Endothelial cell of coronary artery (primary cell): ENCODE results near the gene MS4A12. TPM values are rescaled to one million over a fixed set of nuclear protein-coding genes. Genes with fewer than 3 reads are reported as not detected.

Experiments
- total RNA-seq: library from RNA; depleted of rRNA; stranded (reverse); fragments of >200 nt; gene quantifications from 2 replicates; pipeline ENCODE4 v1.2.3, GENCODE V29; 2014

MS4A12 gene
- not detected in 2 replicates for total RNA-seq

GRCh38 chr11:60492488-60493009 is at the start of gene MS4A12:
Gene MS4A12, plus strand, starts transcription at chr11:60492778. Its CDS starts 4,541 bp downstream, at chr11:60497319.

GRCh38 chr11:60455531-60456042 is 37.0 kb upstream of the MS4A12 start, which contains the start of gene MS4A1:
Gene MS4A1, plus strand, starts transcription at chr11:60455847. Its CDS starts 6,528 bp downstream, at chr11:60462375.

DNA sequence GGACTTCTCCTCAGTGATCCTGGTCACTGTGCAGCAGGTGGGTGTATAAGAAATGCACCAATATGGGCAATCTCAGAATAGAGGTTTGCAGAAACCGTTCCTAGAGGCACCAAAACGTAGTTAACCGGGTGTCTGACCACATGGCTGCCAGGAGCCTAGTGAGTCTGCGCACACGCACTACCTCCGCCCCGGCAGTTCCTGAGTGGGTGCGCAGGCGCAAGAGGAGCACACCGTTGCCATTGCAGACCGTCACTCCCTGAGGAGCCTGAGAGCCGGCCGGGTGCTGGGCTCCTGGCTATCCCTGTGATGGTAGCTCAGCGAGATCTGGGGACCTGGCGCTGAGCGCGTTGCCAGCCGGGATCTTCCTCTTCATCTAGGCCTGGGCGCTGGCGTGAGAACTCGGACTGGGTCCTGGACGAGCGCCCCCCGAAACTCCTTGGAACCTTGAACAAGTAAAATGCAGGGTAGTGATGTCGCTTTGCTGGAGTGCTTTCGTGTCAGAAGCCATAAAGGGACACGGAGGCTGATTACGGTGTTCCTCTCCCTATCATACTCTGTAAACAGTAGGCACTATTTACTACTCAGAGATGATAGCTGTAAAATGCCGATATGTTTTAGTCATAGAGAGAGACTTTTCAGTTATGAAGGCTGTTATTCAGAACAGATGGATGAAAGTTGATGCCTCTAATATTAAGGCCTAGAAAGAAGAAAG is 22.7 kb downstream of the MS4A12 start, which contains the start of gene MS4A13:
Gene MS4A13 (plus strand): TSS at position 249 of the 712 bp plus-strand sequence. CDS start 2,692 bp downstream, outside the sequence.

Other genes starting within 250 kb of the MS4A12 start
- not detected in 2 replicates for gene MS4A4E, start 249.6 kb upstream of the MS4A12 start, total RNA-seq
- not detected in 2 replicates for gene MS4A4A, start 212.1 kb upstream of the MS4A12 start, total RNA-seq
- gene MS4A6E, start 165.5 kb upstream of the MS4A12 start, total RNA-seq = not detected in 2 replicates
- gene MS4A7, start 114.2 kb upstream of the MS4A12 start, total RNA-seq = not detected in 2 replicates
- gene MS4A14, start 96.3 kb upstream of the MS4A12 start, total RNA-seq = not detected in 2 replicates
- not detected in 2 replicates for gene MS4A5, start 63.2 kb upstream of the MS4A12 start, total RNA-seq
- gene MS4A1, start 36.9 kb upstream of the MS4A12 start, total RNA-seq = not detected in 2 replicates
- not detected in 2 replicates for gene MS4A13, start 22.6 kb downstream of the MS4A12 start, total RNA-seq
- not detected in 2 replicates for gene MS4A8, start 206.8 kb downstream of the MS4A12 start, total RNA-seq
- gene MS4A18, start 231.9 kb downstream of the MS4A12 start, total RNA-seq = not detected in 2 replicates